Progenitor cell of endocrine pancreas (in vitro differentiated cells): ENCODE data around the gene PTK6. TPM values are rescaled to one million over a fixed set of nuclear protein-coding genes. Genes with fewer than 3 reads are reported as not detected.
"Not testable (repeated sequence)": the region's sequence is repeated elsewhere in the genome, so short reads cannot be mapped to it uniquely, and the experiment has no call there.

ENCODE experiments used
- DNase-seq: peaks from one replicate; pipeline ENCODE4 v3.0.0; 2021; ENCODE audit warnings: low spot score; ENCODE audit not compliant: unreplicated experiment
- H3K27ac Mint-ChIP-seq: 2 replicates; pipeline ENCODE4 v1.8.0; 2021; ENCODE audit warnings: mild to moderate bottlenecking, moderate library complexity, mixed read lengths
- H3K27me3 Mint-ChIP-seq: 2 replicates; pipeline ENCODE4 v1.8.0; 2021; ENCODE audit warnings: mixed read lengths
- H3K36me3 Mint-ChIP-seq: 2 replicates; pipeline ENCODE4 v1.8.0; 2022; ENCODE audit warnings: mixed read lengths; ENCODE audit not compliant: insufficient read depth
- H3K4me1 Mint-ChIP-seq: 2 replicates; pipeline ENCODE4 v1.8.0; 2021; ENCODE audit warnings: low read depth, mixed read lengths
- H3K4me3 Mint-ChIP-seq: 2 replicates; pipeline ENCODE4 v1.8.0; 2021; ENCODE audit warnings: low read depth, mild to moderate bottlenecking, moderate library complexity, mixed read lengths
- H3K9me3 Mint-ChIP-seq: 2 replicates; pipeline ENCODE4 v1.8.0; 2021; ENCODE audit warnings: low read depth, mixed read lengths
- CTCF ChIP-seq: fragments of 200-600 bp; sonication (generic); IDR thresholded peaks from one replicate; pipeline ENCODE4 v1.5.0; 2021; ENCODE audit warnings: antibody characterized with exemption, mild to moderate bottlenecking; ENCODE audit not compliant: unreplicated experiment
- total RNA-seq: library from RNA; stranded (reverse); gene quantifications from 2 replicates; pipeline ENCODE4 v1.2.1, GENCODE V29; 2021

The PTK6 gene
- total RNA-seq, 1 donor from 2014 or later = 0.29 TPM

- DNase-seq = peak; percentile 9
- H3K4me1 Mint-ChIP-seq = peaks cover 4% of the 10 kb centered on the region
- TF ChIP-seq CTCF = no peak
- peak overlapping the region; percentile 82 for H3K27ac Mint-ChIP-seq
- no peaks in the 10 kb centered on the region for H3K9me3 Mint-ChIP-seq
- peaks cover 25% of the 10 kb centered on the region for H3K27me3 Mint-ChIP-seq
- peaks cover 2% of the 10 kb centered on the region for H3K36me3 Mint-ChIP-seq
- H3K4me3 Mint-ChIP-seq = peak overlapping the region; percentile 45
Observed at GRCh38 chr20:63517376-63518309, 19.5 kb downstream of the PTK6 start.

- peaks cover 40% of the 10 kb centered on the region for H3K27me3 Mint-ChIP-seq
- not testable (repeated sequence) for H3K9me3 Mint-ChIP-seq, H3K4me1 Mint-ChIP-seq, DNase-seq, H3K27ac Mint-ChIP-seq, H3K4me3 Mint-ChIP-seq, H3K36me3 Mint-ChIP-seq
Observed at GRCh38 chr20:63514520-63514919, 22.7 kb downstream of the PTK6 start.

- Mint-ChIP-seq H3K9me3 (peaks cover 4% of the 10 kb centered on the region), H3K27ac (no peak overlapping the region), H3K4me3 (no peak overlapping the region), H3K27me3 (peaks cover 43% of the 10 kb centered on the region), H3K4me1 (no peaks in the 10 kb centered on the region), H3K36me3 (no peaks in the 10 kb centered on the region)
- no peak for DNase-seq
- TF ChIP-seq CTCF = no peak
Observed at GRCh38 chr20:63513207-63513606, 24.0 kb downstream of the PTK6 start.

GRCh38 chr20:63509088-63509564 is 28.1 kb downstream of the PTK6 start:
- DNase-seq = no peak
- Mint-ChIP-seq H3K36me3 (no peaks in the 10 kb centered on the region), H3K9me3 (peaks cover 14% of the 10 kb centered on the region), H3K27ac (no peak overlapping the region), H3K27me3 (peaks cover 45% of the 10 kb centered on the region), H3K4me1 (no peaks in the 10 kb centered on the region), H3K4me3 (no peak overlapping the region)
- no peak for TF ChIP-seq CTCF

GRCh38 chr20:63508072-63508768 is 29.0 kb downstream of the PTK6 start:
- DNase-seq = peak; percentile 7
- Mint-ChIP-seq H3K4me1 (no peaks in the 10 kb centered on the region), H3K4me3 (no peak overlapping the region), H3K9me3 (peaks cover 14% of the 10 kb centered on the region), H3K27me3 (peaks cover 46% of the 10 kb centered on the region), H3K27ac (no peak overlapping the region), H3K36me3 (no peaks in the 10 kb centered on the region)
- no peak for TF ChIP-seq CTCF
